Measurements from ENCODE around the gene C1orf174. TPM values are rescaled to one million over a fixed set of nuclear protein-coding genes. Genes with fewer than 3 reads are reported as not detected.

C1orf174 gene
- total and polyA plus RNA-seq, 2 experiments from 2014 or later, result 20.7 to 23.6 TPM

- WGBS (ENCODE audit: low lambda C conversion rate, missing lambda C conversion rate), result 91% methylated on average over 15 of the region's 15 CpGs
- no peak for DNase-seq (ENCODE audit: low spot score)
- no peaks in the 10 kb centered on the region for H3K27me3 ChIP-seq
- TF ChIP-seq EZH2phosphoT487 (IDR thresholded peaks at IDR 0.05; ENCODE audit: low read depth, severe bottlenecking, unreplicated experiment) (no peak), CTCF (IDR thresholded peaks at IDR 0.05; ENCODE audit: poor library complexity) (no peak), EZH2 (IDR thresholded peaks at IDR 0.05; ENCODE audit: borderline replicate concordance) (no peak)
- no peaks in the 10 kb centered on the region for H4K20me1 ChIP-seq (ENCODE audit: insufficient read depth, poor library complexity, severe bottlenecking)
- no peaks in the 10 kb centered on the region for H3K4me1 ChIP-seq (ENCODE audit: insufficient read depth)
- H3K9me3 ChIP-seq (ENCODE audit: low read depth), result no peaks in the 10 kb centered on the region
- no peak overlapping the region for H3K27ac ChIP-seq
- no peaks in the 10 kb centered on the region for H3K36me3 ChIP-seq (replicated peaks; ENCODE audit: insufficient read depth, low read depth)
- no peaks in the 10 kb centered on the region for H3K9me2 ChIP-seq (replicated peaks; ENCODE audit: insufficient read depth)
- H2AFZ ChIP-seq, result no peak overlapping the region
- H3K4me2 ChIP-seq, result no peak overlapping the region
- H3K4me3 ChIP-seq, result no peak overlapping the region
- H3K79me2 ChIP-seq, result peaks cover 7% of the 10 kb centered on the region
Measured at GRCh38 chr1:3888301-3888700, 11.8 kb downstream of the C1orf174 start.

GRCh38 chr1:3886691-3887090, 13.4 kb downstream of the C1orf174 start:
- no peak for DNase-seq (ENCODE audit: low spot score)
- Histone ChIP-seq H3K9me2 (replicated peaks; ENCODE audit: insufficient read depth) (no peaks in the 10 kb centered on the region), H3K79me2 (no peaks in the 10 kb centered on the region), H3K4me3 (no peak overlapping the region), H3K27ac (no peak overlapping the region), H3K4me2 (no peak overlapping the region), H3K4me1 (ENCODE audit: insufficient read depth) (no peaks in the 10 kb centered on the region), H3K27me3 (no peaks in the 10 kb centered on the region), H3K9me3 (ENCODE audit: low read depth) (no peaks in the 10 kb centered on the region), H2AFZ (no peak overlapping the region), H4K20me1 (ENCODE audit: insufficient read depth, poor library complexity, severe bottlenecking) (no peaks in the 10 kb centered on the region), H3K36me3 (replicated peaks; ENCODE audit: insufficient read depth, low read depth) (no peaks in the 10 kb centered on the region)
- TF ChIP-seq EZH2 (IDR thresholded peaks at IDR 0.05; ENCODE audit: borderline replicate concordance) (no peak), CTCF (IDR thresholded peaks at IDR 0.05; ENCODE audit: poor library complexity) (no peak), EZH2phosphoT487 (IDR thresholded peaks at IDR 0.05; ENCODE audit: low read depth, severe bottlenecking, unreplicated experiment) (no peak)
- WGBS (ENCODE audit: low lambda C conversion rate, missing lambda C conversion rate), result 90% methylated on average over 8 of the region's 8 CpGs

- H3K27me3 ChIP-seq, result no peaks in the 10 kb centered on the region
- H3K4me1 ChIP-seq (ENCODE audit: insufficient read depth), result no peaks in the 10 kb centered on the region
- 95% methylated on average over 15 of the region's 15 CpGs for WGBS (ENCODE audit: low lambda C conversion rate, missing lambda C conversion rate)
- H3K4me2 ChIP-seq, result no peak overlapping the region
- no peak overlapping the region for H2AFZ ChIP-seq
- no peaks in the 10 kb centered on the region for H4K20me1 ChIP-seq (ENCODE audit: insufficient read depth, poor library complexity, severe bottlenecking)
- no peaks in the 10 kb centered on the region for H3K36me3 ChIP-seq (replicated peaks; ENCODE audit: insufficient read depth, low read depth)
- no peak overlapping the region for H3K4me3 ChIP-seq
- H3K9me3 ChIP-seq (ENCODE audit: low read depth), result no peaks in the 10 kb centered on the region
- H3K27ac ChIP-seq, result no peak overlapping the region
- TF ChIP-seq EZH2 (IDR thresholded peaks at IDR 0.05; ENCODE audit: borderline replicate concordance) (no peak), CTCF (IDR thresholded peaks at IDR 0.05; ENCODE audit: poor library complexity) (no peak), EZH2phosphoT487 (IDR thresholded peaks at IDR 0.05; ENCODE audit: low read depth, severe bottlenecking, unreplicated experiment) (no peak)
- no peak for DNase-seq (ENCODE audit: low spot score)
- H3K9me2 ChIP-seq (replicated peaks; ENCODE audit: insufficient read depth), result no peaks in the 10 kb centered on the region
- H3K79me2 ChIP-seq, result no peaks in the 10 kb centered on the region
Measured at GRCh38 chr1:3886106-3886670, 13.9 kb downstream of the C1orf174 start.

Measured in hepatocyte (in vitro differentiated cells).